ENCODE data around the gene IQCB1.

DNA sequence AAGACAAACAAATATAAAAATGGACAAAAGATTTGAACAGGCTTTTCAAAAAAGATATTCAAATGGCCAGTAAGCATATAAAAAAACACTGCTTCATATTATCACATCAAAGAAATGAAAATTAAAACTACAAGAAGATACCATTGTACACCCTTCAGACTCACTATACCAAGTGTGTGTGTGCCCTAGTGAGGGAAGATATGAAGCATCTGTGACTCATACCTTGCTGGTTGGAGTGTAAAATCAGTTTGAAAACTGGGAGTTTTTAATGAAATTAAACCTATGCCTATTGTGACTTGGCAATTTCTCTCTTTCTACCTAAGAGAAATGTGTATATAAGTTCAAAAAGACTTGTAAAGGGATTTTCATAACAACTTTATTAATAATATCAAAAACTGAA is 35.9 kb upstream of the IQCB1 start:
- TF ChIP-seq, protein P1, sequence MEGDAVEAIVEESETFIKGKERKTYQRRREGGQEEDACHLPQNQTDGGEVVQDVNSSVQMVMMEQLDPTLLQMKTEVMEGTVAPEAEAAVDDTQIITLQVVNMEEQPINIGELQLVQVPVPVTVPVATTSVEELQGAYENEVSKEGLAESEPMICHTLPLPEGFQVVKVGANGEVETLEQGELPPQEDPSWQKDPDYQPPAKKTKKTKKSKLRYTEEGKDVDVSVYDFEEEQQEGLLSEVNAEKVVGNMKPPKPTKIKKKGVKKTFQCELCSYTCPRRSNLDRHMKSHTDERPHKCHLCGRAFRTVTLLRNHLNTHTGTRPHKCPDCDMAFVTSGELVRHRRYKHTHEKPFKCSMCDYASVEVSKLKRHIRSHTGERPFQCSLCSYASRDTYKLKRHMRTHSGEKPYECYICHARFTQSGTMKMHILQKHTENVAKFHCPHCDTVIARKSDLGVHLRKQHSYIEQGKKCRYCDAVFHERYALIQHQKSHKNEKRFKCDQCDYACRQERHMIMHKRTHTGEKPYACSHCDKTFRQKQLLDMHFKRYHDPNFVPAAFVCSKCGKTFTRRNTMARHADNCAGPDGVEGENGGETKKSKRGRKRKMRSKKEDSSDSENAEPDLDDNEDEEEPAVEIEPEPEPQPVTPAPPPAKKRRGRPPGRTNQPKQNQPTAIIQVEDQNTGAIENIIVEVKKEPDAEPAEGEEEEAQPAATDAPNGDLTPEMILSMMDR (IDR thresholded peaks at IDR 0.05) = no peak
- TF ChIP-seq POLR2A (IDR thresholded peaks at IDR 0.05) (no peak), EP300 (IDR thresholded peaks at IDR 0.05) (no peak), POLR2AphosphoS5 (IDR thresholded peaks at IDR 0.05) (no peak)

All from sigmoid colon (tissue), 4 donors.